ENCODE measurements around the gene ZC3HAV1.
"Not testable (repeated sequence)": the region's sequence is repeated elsewhere in the genome, so short reads cannot be mapped to it uniquely, and the experiment has no call there.

- TF ChIP-seq CTCF (conservative IDR thresholded peaks at IDR 0.05; ENCODE audit: low read depth, low read length); FOS (IDR thresholded peaks at IDR 0.05; ENCODE audit: low read depth, low read length); RCOR1 (IDR thresholded peaks at IDR 0.05; ENCODE audit: insufficient replicate concordance, low read length); CEBPB (IDR thresholded peaks at IDR 0.05; ENCODE audit: low read depth, low read length); RAD21 (IDR thresholded peaks at IDR 0.05; ENCODE audit: low read length); MAFK (IDR thresholded peaks at IDR 0.05; ENCODE audit: low read depth, low read length); RFX5 (IDR thresholded peaks at IDR 0.05; ENCODE audit: low read depth, low read length); POLR2A (IDR thresholded peaks at IDR 0.05; ENCODE audit: low read depth, low read length); CHD1 (IDR thresholded peaks at IDR 0.05; ENCODE audit: low read depth, low read length); MXI1 (IDR thresholded peaks at IDR 0.05; ENCODE audit: borderline replicate concordance, low read depth, low read length); NFE2L2 (IDR thresholded peaks at IDR 0.05; ENCODE audit: low read depth, low read length); USF2 (IDR thresholded peaks at IDR 0.05; ENCODE audit: low read depth, low read length); BHLHE40 (IDR thresholded peaks at IDR 0.05; ENCODE audit: low read depth, low read length); SMC3 (IDR thresholded peaks at IDR 0.05; ENCODE audit: low read depth, low read length): not testable (repeated sequence)
These were observed 54.9 kb downstream of the ZC3HAV1 start for GRCh38 chr7:139054656-139055055.
